Fibroblast of peridontal ligament (primary cell): Measurements from ENCODE around the gene FRAS1.
A peak's percentile ranks its signal among the peaks of the same experiment; 100 is the strongest.
"Not testable (repeated sequence)": the region's sequence is repeated elsewhere in the genome, so short reads cannot be mapped to it uniquely, and the experiment has no call there.

Source experiments
- DNase-seq: peaks from one replicate; pipeline ENCODE4 v3.0.0-alpha.2; 2010; ENCODE audit errors: extremely low read depth

The FRAS1 gene

DNA sequence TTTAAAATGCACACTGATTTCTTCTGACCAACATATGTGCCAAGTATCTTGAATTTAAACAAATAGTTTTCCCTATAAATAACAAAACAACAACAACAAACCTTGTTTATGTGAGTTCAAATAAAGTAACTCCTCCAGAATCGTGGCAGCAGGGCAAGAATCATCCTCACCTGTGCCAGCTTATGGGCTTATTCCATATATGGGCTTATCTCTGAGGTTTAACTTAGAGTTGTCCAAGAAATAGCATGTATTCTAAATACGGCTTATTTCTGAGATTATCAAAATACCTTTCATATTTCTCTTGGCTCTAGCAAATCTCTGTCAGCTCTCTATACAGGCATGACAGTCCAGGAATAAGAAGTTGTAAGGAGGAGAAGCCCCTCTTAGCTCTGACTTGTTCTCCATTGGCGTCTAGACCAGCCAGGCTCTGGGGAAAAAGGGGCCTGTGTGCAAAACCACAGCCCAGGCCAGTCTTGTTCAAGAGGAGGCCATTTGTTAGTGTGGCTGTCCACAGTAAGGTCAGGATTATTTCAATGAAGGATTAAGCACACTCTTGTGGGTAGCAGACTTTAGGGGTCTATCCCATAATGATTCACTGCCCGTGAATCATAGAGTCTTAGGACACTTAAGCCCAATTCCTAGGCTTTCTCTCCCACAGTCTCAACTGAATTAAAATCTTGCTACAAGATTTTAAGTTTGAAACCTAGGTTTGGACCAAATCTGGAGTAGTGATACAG is 63.2 kb downstream of the FRAS1 start:
- no peak for DNase-seq

DNA sequence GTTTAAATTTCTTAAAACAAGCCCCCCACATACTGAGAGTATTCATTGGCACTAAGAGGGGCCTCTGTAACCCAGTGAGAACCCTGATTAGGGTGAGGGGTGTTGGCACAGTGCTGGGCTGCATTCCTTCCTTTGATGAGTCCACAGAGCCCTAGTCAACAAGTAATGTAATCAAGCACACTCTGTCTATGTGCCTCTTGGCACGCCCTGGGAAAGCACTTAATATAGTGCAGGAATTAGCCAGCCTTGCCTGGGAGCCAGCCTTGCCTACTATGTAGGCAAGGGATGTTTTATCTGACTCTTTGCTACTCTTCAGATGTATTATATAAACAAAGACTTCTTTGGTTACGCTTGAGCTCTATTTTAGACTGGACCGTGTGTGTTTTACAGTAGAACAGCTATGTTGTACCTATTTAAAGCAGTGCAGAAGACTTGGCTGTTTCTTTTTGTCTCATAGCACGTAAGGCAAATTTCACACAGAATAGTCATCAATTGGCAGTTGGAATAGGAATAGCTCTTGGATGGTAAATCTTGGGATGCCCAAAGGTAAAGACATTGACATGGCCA is 64.3 kb downstream of the FRAS1 start:
- no peak for DNase-seq

DNA sequence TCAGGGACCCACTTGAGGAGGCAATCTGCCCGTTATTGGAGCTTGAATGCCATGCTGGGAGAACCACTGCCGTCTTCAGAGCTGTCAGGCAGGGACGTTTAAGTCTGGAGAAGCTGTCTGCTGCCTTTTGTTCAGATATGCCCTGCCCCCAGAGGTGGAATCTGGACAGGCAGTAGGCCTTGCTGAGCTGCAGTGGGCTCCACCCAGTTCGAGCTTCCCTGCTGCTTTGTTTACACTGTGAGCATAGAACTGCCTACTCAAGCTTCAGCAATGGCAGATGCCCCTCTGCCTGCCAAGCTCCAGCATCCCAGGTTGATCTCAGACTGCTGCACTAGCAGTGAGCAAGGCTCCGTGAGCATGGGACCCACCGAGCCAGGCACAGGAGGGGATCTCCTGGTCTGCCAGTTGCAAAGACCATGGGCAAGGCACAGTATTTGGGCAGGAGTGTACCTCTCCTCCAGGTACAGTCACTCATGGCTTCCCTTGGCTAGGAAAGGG is 68.8 kb downstream of the FRAS1 start:
- DNase-seq = not testable (repeated sequence)

DNA sequence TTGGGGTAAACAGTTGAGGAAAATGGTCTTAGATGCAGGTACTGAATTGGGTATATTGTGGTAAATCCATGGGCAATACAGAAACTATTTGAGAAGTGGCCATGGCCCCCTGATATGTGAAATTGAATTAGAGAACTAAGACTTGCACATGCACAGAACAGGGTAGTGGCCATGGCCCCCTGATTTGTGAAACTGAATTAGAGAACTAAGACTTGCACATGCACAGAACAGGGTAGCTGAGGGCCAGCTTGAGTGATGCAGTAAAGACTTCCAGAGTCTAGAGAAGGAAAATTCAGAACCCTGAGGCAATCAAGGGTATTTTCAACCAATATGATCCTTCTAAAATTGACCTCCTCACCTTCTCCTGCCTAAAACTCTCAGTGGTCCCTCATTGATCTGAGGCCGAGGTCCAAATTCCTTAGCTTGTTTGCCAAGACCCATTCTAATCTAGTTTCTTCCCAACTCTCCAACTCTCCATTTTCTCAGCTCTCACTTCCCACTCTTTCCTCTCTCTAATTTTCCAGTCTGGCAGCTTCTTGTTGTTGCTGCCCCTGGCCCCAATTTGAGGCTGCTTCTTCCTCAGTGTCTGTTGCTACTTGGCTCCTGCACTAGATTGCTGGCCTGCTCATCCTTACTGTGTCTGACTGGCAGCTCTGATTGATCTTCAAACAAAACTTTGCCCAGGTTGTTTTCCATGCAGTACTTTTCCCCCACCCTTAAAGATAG is 72.4 kb downstream of the FRAS1 start:
- DNase-seq = no peak

DNA sequence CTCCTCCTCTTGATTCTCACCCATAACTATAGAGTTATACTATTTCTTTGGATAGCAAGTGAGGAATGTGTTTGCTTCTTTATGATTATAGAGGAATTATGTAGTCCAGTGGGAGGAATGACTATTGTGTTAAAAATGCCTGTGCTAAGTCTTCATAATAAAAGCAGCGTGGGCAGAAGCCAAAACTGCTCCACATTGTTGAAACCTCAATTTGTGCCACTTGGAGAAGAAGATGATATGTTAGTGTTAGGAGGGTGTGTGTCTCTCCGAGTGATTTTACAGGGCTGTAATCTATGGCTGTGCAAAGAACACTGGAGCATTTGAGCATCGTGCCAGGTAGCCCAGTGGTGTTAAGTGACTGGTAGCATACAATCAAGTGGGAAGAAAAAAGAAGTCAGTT is 74.3 kb downstream of the FRAS1 start:
- DNase-seq = peak; percentile 64

DNA sequence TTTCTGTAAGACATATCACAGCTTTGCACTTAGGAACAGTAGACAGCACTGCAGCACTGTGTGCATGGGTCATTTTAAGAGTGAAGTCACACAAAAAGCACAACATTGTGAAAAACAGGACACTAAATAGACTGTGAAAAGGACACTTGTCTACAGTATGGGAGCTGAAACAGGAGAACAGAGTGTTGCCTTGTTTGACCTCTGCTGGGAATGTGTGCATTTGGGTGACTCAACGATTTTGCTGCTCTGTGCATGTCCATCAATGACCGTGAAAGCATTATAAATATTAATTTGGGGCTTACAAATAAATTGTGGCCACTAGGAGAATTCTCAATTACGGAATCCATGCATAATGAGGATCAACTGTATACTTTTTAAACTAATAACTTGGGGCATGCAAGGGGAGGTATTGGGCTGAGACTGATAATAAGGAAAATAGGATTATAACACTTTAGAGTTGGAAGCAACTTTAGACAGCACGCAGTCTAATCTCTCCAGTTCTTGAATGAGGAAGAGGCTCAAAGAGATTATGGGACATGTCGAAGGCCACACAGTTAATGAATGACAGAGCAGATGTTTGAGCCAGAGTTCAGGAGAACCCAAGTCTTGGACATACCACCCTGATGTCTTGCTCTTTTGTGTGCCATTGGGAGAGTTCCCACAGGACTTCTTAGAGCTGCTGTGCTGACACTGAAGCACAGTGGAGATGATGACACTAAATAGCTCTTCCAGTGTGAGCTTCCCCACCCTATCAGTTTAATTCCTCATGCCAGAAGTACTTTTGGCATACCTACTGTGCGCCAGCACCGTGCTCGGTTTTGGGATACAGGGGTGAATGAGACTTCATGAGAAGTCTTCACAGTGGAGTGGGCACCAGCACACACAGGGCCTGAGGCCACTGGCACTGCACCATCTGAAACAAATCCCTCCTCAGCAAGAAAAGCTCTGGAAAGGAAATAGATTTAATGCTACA is 79.3 kb downstream of the FRAS1 start:
- no peak for DNase-seq

DNA sequence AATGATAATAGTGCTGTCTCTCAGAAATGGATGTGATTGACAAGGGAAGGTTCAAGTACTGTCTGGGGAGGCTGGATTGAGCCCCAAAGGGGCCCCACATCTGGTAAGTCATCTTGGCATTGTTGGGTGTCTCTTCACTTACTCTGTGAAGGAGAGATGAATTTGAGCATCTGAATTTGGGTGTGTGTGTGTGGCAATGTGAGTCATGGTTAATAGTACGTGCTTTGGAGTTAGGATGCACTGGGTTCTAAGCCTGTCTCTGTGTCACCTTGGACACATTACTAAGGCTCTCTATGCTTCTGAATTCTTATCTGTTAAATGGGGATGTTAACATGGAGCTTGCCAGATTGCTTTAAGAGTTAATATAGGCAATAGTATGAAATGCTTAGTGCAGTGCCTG is 80.4 kb downstream of the FRAS1 start:
- DNase-seq = no peak

DNA sequence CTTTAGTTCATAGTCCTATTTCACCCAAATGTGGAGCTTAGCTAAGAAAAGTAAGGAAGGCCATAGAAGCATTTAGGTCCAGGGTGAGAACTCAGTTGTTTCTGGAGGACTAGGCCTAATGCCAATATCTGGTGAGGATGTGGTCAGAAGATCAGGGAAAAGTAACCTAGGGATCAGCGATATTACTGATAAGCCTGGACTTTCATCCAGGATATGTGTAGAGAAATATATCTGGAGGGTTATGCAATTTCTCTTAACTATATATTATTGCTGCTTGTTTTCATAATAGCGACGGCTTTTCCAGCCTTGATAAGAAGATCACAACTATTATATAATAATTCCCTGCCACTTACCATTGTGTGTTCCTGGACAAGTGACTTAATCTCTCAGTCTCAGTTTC is 81.1 kb downstream of the FRAS1 start:
- DNase-seq = no peak

DNA sequence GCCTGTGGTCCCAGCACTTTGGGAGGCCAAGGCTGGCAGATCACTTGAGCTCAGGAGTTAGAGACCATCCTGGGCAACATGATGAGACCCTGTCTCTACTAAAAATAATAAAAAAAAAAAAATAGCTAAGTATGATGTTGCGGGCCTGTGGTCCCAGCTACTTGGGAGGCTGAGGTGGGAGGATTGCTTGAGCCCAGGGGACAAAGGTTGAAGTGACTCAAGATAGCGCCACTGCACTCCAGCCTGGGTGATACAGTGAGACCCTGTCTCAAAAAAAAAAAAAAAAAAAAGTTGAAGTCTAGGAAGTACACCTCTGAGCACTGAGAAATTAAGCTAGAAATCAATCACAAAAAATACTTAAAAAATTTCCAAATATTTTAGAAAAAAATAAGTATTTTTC is 86.5 kb downstream of the FRAS1 start:
- DNase-seq = no peak

DNA sequence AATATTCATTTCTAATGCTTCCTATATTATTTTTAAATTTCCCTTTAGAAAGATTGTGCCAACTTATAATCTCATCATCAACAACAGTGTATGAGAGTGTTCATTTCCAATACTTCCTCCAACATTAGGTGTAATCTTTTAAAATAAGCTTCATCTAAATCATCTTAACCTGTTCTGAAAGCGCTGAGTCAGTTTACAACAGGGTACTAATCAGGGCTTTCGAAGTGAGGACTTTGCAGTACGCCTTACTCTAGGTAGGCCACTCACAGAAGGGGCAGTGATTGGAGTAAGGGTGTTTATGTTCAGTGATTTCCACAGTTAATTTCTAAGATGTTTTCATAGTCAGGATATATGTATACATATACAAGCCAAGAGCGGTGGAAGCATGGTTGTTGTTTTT is 87.9 kb downstream of the FRAS1 start:
- no peak for DNase-seq

DNA sequence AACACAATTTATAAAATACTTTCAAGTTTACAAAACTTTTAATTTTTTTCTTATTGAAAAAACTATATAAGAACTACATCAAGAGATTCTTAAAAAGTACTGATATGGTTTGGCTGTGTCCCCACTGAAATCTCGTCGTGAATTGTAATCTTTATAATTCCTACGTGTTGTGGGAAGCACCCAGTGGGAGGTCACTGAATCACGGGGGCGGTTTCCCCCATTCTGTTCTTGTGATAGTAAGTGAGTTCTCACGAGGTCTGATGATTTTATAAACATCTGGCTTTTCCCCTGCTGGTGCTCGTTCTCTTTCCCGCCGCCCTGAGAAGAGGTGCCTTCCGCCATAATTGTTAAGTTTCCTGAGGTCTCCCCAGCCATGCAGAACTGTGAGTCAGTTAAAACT is 88.5 kb downstream of the FRAS1 start:
- no peak for DNase-seq

DNA sequence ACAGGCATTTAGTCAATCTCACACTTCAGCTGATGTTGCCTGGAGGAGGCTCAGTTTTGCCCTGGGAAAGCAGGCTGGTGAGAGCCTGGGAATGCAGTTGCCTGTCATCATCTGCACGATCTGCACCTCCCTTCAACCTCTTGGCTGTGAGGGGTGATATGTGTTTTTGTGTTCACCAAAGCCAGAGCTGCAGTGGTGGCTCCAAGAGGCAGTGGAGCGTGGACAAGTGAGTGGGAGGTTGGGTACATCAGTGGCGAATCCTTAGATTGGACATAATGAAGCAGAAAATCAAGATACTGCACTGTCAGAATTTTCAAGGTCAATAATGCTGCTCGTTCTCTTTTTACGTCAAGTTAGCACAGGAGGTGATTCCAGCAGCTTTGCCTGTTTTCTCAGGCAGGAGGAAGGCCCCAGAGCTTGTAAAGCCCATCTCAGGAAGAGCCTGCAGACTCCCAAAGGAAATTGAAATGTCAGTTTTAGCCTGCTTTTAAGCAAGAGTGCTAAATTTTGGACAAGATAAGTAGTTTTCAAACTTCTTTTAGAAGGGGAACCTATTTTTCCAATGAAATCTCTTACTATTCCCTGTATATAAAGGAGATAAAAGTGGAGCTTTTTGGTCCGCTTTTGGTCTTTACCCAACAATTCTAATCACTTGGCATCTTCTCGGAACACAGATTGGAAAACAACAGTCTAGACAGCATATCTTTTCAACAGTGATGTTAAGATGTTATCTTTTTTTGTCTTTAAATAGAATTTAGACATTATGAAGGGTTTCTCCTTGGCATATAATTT is 92.8 kb downstream of the FRAS1 start:
- DNase-seq = no peak

DNA sequence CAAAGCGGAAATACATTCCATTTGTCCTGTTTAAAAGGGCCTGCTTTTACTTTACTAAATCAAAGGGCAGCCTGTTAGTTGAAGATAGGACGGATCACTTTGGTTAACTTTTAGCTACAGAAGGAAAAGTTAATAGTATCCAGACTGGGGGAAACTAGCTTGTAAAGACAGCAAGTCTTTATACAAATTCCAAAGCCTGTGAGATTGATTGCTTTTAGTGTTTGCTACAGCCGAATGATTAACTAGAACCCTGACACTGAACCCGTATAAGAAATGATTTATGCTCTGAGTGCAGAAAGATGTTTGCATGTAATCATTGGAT is 93.4 kb downstream of the FRAS1 start:
- DNase-seq = no peak

DNA sequence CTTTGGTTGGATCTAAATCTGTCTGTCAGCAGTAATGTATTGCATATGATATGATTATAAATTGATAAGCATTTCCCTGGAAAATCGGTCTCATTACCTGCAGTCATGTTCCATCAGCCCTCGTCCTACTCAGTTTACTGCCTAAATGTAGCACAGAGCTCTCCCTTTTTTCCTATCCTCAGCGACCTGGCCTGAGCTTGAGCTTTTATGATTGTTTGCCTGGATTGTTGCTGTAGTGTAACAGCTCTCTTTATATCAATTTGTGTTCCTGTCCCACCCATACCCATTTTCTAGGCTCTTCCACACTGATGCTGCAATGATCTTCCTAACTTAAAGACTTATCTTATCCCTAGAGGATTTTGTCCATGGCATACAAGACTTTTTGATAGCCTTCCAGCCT is 95.7 kb downstream of the FRAS1 start:
- DNase-seq = no peak

DNA sequence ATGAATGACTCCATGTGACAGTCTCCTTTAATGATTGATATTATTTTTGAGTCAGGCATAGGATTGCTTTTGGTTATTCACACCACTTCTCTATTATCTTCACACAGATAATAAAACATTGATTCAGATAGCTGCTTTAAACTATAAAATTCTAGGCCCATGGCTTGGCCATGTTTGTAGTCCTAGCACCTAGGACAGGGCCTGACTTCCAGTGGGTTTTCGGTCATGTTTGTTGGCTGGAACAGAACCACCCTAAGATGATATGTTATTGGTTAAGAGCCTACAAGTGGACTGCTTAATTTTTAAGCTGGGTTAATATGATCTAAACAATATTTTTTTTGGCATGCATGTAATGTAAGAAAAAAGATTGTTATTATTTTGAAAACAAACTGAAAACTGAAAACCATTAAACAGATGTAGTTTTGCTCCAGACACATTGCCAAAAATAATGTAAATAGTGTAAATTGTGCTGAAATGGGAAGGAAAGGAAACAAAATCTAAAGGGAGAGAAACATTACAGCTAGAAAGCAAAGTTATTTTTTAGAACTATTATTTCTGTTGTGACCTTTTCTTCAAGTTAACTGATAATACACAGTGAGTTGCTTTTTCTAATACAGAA is 98.0 kb downstream of the FRAS1 start:
- no peak for DNase-seq

DNA sequence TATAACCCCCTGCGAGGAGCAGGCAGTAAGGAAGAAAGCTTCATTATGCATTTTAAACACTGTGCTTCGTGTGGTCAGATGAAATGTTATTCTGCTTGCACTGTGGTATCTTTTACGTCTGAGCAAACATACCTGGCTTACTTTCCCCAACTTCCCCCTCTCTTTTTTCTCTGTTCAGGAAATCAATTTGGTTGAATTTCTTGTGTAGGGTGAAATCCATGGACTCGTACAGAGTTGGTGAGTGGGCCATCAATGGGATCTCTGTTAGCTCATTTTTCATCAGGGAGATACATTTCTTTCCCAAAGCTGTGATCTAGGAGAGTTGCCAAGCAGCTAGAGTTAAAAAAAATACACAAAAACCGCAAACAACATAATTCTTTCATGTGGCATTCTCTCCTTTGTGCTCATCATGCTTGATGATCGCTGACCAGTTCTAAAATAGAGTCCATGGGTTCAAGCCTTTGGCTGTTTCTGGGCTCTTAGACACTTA is 98.5 kb downstream of the FRAS1 start:
- DNase-seq = peak; percentile 27

DNA sequence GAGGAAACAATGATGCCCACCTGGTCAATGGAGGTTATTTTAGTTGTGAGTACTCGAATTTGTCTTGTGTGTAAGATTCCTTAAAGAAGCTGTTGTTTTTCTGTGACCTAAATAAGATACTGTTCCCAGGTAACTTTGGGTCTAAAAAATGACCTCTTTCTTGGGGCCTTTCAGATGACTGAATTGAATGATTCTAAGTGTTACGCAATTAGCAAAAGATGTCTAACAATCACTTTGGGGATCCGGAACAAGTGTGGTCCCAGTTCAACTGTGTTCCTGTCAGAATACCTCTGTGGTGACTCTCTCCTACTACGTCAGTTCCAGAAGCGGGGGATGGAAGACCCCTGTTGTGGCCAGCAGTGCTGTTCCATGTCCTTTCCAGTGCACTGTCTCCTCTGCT is 99.4 kb downstream of the FRAS1 start:
- no peak for DNase-seq

DNA sequence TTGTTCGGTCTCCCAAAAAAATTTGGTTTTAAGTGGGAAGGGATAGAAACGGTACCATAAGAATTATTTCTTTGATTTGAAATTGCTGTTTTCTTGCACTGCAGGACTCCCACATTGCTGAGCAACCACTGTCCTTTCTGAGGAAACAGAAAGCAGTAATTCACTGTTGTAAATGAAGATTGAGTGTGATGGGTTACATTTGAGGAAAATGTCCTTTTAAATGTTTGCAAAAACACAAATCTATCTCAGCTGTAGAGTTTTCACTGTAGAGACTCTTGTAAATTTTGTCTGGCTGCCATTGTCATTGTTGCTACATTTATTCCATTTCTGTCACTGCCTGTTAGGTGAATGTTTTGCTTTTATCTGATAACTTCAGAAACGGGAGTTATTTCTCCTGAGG is 105.2 kb downstream of the FRAS1 start:
- DNase-seq = no peak

DNA sequence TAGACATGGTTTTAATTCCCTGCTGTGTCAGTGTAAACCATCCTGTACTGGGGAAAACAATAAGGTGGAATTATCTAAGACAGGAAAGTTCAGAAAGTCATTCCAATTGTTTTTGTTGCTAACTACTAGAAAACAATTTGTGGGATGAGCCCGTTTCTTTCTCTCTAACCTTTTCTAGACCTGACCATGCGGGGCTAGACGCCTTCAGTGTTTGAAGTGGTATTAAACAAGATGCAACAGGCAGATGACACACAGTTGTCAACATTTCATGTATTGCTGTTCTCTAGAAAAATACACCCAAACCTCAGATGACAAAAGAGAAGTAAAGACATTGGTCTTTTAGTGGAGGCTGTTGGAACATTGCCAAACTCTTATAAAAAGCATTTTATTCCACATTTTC is 105.7 kb downstream of the FRAS1 start:
- DNase-seq = no peak

DNA sequence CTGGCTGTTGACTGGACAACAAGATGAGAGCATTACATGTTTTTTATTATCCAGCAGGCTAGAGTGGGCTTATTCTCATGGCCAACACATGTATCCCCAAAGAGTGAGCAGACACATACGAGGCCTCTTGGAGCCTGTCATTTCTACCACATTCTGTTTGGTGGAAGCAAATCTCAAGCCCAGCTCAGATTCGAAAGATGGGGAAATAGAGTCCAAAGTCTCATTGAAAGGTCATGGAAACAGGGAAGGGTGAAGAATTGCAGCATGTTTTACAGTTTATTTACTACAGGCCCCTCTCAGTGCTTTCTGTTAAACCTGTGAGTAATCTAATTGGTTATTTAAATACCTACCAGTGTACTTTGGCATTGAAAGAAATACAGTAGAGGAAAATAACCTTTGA is 108.6 kb downstream of the FRAS1 start:
- no peak for DNase-seq

DNA sequence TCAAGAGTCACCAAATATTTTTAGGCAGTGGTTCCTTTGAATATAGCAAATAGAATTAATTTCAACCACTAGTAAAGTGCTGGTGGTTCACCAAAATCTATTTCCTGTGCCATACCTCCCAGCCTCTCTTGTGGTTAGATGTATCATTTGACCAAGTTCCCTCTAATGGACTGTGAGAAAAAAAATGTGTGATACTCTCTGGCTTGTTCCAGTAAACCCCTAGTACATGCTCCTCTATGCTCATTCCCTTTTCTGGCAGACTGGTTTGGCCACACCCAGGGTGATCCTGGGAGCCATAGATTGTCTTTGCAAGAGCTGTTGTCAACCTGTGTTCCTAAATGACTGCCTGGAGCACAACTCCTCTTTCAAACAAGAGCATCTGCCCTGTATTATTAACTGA is 109.5 kb downstream of the FRAS1 start:
- DNase-seq = no peak
